Gastrocnemius medialis (tissue), 4 donors: ENCODE results near the gene PLIN4. TPM values are rescaled to one million over a fixed set of nuclear protein-coding genes. Genes with fewer than 3 reads are reported as not detected.

Experiments used
- ATAC-seq, 2 donors: fragments of 150-250 bp; one replicate each; pipeline ENCODE4 v1.9.1; 2016
- DNase-seq, 2 donors: peaks; one replicate each; pipeline ENCODE4 v3.0.0-alpha.2; 2019
- H3K27ac ChIP-seq, 4 donors: fragments of 200-600 bp; sonication (generic); 1 replicate in 1 of 4; 2 replicates in 3 of 4; pipeline ENCODE4 v1.5.1; 2016 to 2018; ENCODE audit warnings: mild to moderate bottlenecking in 2 of 4, moderate library complexity in 1 of 4
- H3K27me3 ChIP-seq, 3 donors: fragments of 200-600 bp; sonication (generic) in 2 of 3; 1 replicate in 1 of 3; 2 replicates in 2 of 3; pipeline versions ENCODE4 v1.5.1 to v1.6.0; 2016 to 2019; ENCODE audit warnings: mild to moderate bottlenecking in 1 of 3, moderate library complexity in 1 of 3
- H3K36me3 ChIP-seq, 2 donors: fragments of 200-600 bp; sonication (generic) in 1 of 2; one replicate each; pipeline ENCODE4 v1.5.1; 2017 to 2018
- H3K4me1 ChIP-seq, 2 donors: fragments of 200-600 bp; sonication (generic) in 1 of 2; one replicate each; pipeline ENCODE4 v1.5.1; 2016 to 2017; ENCODE audit warnings: mild to moderate bottlenecking in 2 of 2
- H3K4me3 ChIP-seq, 4 donors: fragments of 200-600 bp; sonication (generic) in 3 of 4; 1 replicate in 1 of 4; 2 replicates in 3 of 4; pipeline ENCODE4 v1.5.1; 2016 to 2019; ENCODE audit warnings: mild to moderate bottlenecking in 2 of 4
- H3K9me3 ChIP-seq, 3 donors: fragments of 200-600 bp; sonication (generic) in 2 of 3; 1 replicate in 1 of 3; 2 replicates in 2 of 3; pipeline ENCODE4 v1.5.1; 2016 to 2019
- CTCF ChIP-seq, 5 experiments: fragments of 450-650 bp in 3 of 5; fragments of 200-600 bp in 2 of 5; sonication (generic) in 2 of 5; IDR thresholded peaks in 4 of 5; conservative IDR thresholded peaks in 1 of 5; 1 replicate in 4 of 5; 2 replicates in 1 of 5; pipeline ENCODE4 v1.5.1; 2016 to 2019; ENCODE audit warnings: antibody characterized with exemption in 5 of 5, mild to moderate bottlenecking in 3 of 5, moderate library complexity in 3 of 5
- POLR2A ChIP-seq, 2 donors: fragments of 450-650 bp; IDR thresholded peaks; one replicate each; pipeline ENCODE4 v1.6.1; 2017; ENCODE audit warnings: antibody characterized with exemption in 2 of 2, mild to moderate bottlenecking in 2 of 2, moderate library complexity in 2 of 2
- in situ Hi-C, 4 donors: fragments of 200-750 bp; cut with MboI; loops; one replicate each; pipeline versions ENCODE4 v1.15.0 to v1.8.0; 2017; ENCODE audit warnings: low sequenced_read_pairs in 4 of 4
- intact Hi-C: fragments of 100-400 bp; cut with DNase I; formaldehyde crosslinking; loops from one replicate; pipeline ENCODE4 v1.15.1; 2023; ENCODE audit warnings: low total_unique reads
- total RNA-seq, 4 donors: library from RNA; depleted of rRNA; stranded (reverse); fragments of >200 nt; gene quantifications; one replicate each; pipeline versions ENCODE4 v1.1.0 to v1.2.3, GENCODE V29; 2016

PLIN4 gene
- total RNA-seq, 4 donors from 2014 or later: 79.6 to 282 (median 152) TPM

- DNase-seq (no peak), ATAC-seq (no peak)
- TF ChIP-seq POLR2A (IDR thresholded peaks at IDR 0.05): no peak
- in situ Hi-C loops (no loop called here), intact Hi-C loops (loop anchor here (10.0 kb wide), 1 partner anchor 219 kb away; no protein-coding TSS in a partner anchor)
- Histone ChIP-seq H3K4me3 (no peak overlapping the region), H3K27ac (no peak overlapping the region), H3K9me3 (no peaks in the 10 kb centered on the region), H3K36me3 (no peaks in the 10 kb centered on the region), H3K27me3 (no peaks in the 10 kb centered on the region), H3K4me1 (no peaks in the 10 kb centered on the region)
Observed at GRCh38 chr19:4555657-4556561, 37.6 kb upstream of the PLIN4 start.

GRCh38 chr19:4554717-4555116 is 36.4 kb upstream of the PLIN4 start:
- no peak for ATAC-seq
- in situ Hi-C loops: no loop called here

GRCh38 chr19:4553775-4554174 is 35.5 kb upstream of the PLIN4 start:
- Histone ChIP-seq H3K27me3 (no peaks in the 10 kb centered on the region), H3K4me1 (no peaks in the 10 kb centered on the region), H3K9me3 (no peaks in the 10 kb centered on the region), H3K36me3 (no peaks in the 10 kb centered on the region), H3K4me3 (no peak overlapping the region), H3K27ac (no peak overlapping the region)
- in situ Hi-C loops: no loop called here
- ATAC-seq (no peak), DNase-seq (no peak)
- TF ChIP-seq CTCF (IDR thresholded peaks at IDR 0.05 in 4 of 5, conservative IDR thresholded peaks at IDR 0.05 in 1 of 5) (no peak), POLR2A (IDR thresholded peaks at IDR 0.05) (no peak)
- intact Hi-C loops: loop anchor here (10.0 kb wide), 1 partner anchor 221 kb away; no protein-coding TSS in a partner anchor

More at GRCh38 chr19:4554717-4555116, 36.4 kb upstream of the PLIN4 start:
- H3K27ac ChIP-seq: no peak overlapping the region
- H3K27me3 ChIP-seq: no peaks in the 10 kb centered on the region
- intact Hi-C loops: loop anchor here (10.0 kb wide), 1 partner anchor 220 kb away; no protein-coding TSS in a partner anchor
- no peak for DNase-seq
- H3K36me3 ChIP-seq: no peaks in the 10 kb centered on the region
- H3K4me3 ChIP-seq: no peak overlapping the region
- TF ChIP-seq POLR2A (IDR thresholded peaks at IDR 0.05) (no peak), CTCF (IDR thresholded peaks at IDR 0.05 in 4 of 5, conservative IDR thresholded peaks at IDR 0.05 in 1 of 5) (no peak)
- H3K9me3 ChIP-seq: no peaks in the 10 kb centered on the region
- H3K4me1 ChIP-seq: no peaks in the 10 kb centered on the region

GRCh38 chr19:4553092-4553695 is 34.9 kb upstream of the PLIN4 start:
- H3K9me3 ChIP-seq: no peaks in the 10 kb centered on the region
- no peaks in the 10 kb centered on the region for H3K4me1 ChIP-seq
- no peaks in the 10 kb centered on the region for H3K36me3 ChIP-seq
- H3K27me3 ChIP-seq: no peaks in the 10 kb centered on the region
- no peak overlapping the region for H3K27ac ChIP-seq
- no peak for TF ChIP-seq CTCF (IDR thresholded peaks at IDR 0.05 in 4 of 5, conservative IDR thresholded peaks at IDR 0.05 in 1 of 5)
- no peak for TF ChIP-seq POLR2A (IDR thresholded peaks at IDR 0.05)
- H3K4me3 ChIP-seq: no peak overlapping the region
- no peak for ATAC-seq
- intact Hi-C loops (loop anchor here (10.0 kb wide), 1 partner anchor 222 kb away; no protein-coding TSS in a partner anchor), in situ Hi-C loops (no loop called here)
- DNase-seq: no peak

GRCh38 chr19:4552525-4552819 is 34.2 kb upstream of the PLIN4 start:
- Histone ChIP-seq H3K27me3 (no peaks in the 10 kb centered on the region), H3K9me3 (no peaks in the 10 kb centered on the region), H3K27ac (no peak overlapping the region), H3K4me3 (no peak overlapping the region), H3K4me1 (no peaks in the 10 kb centered on the region), H3K36me3 (no peaks in the 10 kb centered on the region)
- DNase-seq (no peak), ATAC-seq (no peak)
- in situ Hi-C loops (no loop called here), intact Hi-C loops (loop anchor here (10.0 kb wide), 1 partner anchor 222 kb away; no protein-coding TSS in a partner anchor)
- TF ChIP-seq CTCF (IDR thresholded peaks at IDR 0.05 in 4 of 5, conservative IDR thresholded peaks at IDR 0.05 in 1 of 5) (no peak), POLR2A (IDR thresholded peaks at IDR 0.05) (no peak)
